WTC11 (cell line): ENCODE data around the gene PIP4K2A.

Experiments
- ATF6 ChIP-seq: sonication (generic); formaldehyde crosslinking; IDR thresholded peaks from 2 replicates; pipeline ENCODE4 v1.8.1; 2023; ENCODE audit warnings: mild to moderate bottlenecking, missing genetic modification reagents
- CTCF ChIP-seq: fragments of 200-600 bp; IDR thresholded peaks from 2 replicates; pipeline ENCODE4 v1.8.0; 2022; ENCODE audit warnings: antibody characterized with exemption
- ELF4 ChIP-seq: sonication (generic); formaldehyde crosslinking; IDR thresholded peaks from 2 replicates; pipeline ENCODE4 v1.8.1; 2022; ENCODE audit warnings: low read depth, mild to moderate bottlenecking, moderate library complexity, missing genetic modification reagents
- MAX ChIP-seq: sonication (generic); formaldehyde crosslinking; IDR thresholded peaks from 2 replicates; pipeline ENCODE4 v1.8.0; 2022; ENCODE audit warnings: mild to moderate bottlenecking, missing genetic modification reagents
- NFE2L1 ChIP-seq: sonication (generic); formaldehyde crosslinking; IDR thresholded peaks from 2 replicates; pipeline ENCODE4 v1.8.1; 2023; ENCODE audit warnings: missing genetic modification reagents
- RORB ChIP-seq: fragments of 250-450 bp; sonication (Bioruptor Pico); IDR thresholded peaks from 2 replicates; pipeline ENCODE4 v1.9.0; 2021; ENCODE audit warnings: mild to moderate bottlenecking
- STAT6 ChIP-seq: sonication (generic); formaldehyde crosslinking; conservative IDR thresholded peaks from 2 replicates; pipeline ENCODE4 v1.8.1; 2023; ENCODE audit warnings: mild to moderate bottlenecking, low read depth, missing genetic modification reagents, moderate library complexity
- USF1 ChIP-seq: sonication (generic); formaldehyde crosslinking; IDR thresholded peaks from 2 replicates; pipeline ENCODE4 v1.8.0; 2022; ENCODE audit warnings: mild to moderate bottlenecking, missing genetic modification reagents
- ZNF416 ChIP-seq: fragments of 250-450 bp; sonication (Bioruptor Pico); IDR thresholded peaks from 2 replicates; pipeline ENCODE4 v1.9.0; 2021; ENCODE audit warnings: mild to moderate bottlenecking, inconsistent platforms

- TF ChIP-seq CTCF (no peak), USF1 (CRISPR knock-in tag) (no peak), MAX (CRISPR knock-in tag) (no peak), STAT6 (CRISPR knock-in tag) (no peak), ATF6 (no peak), ELF4 (CRISPR knock-in tag) (no peak), RORB (CRISPR knock-in tag) (no peak), ZNF416 (CRISPR knock-in tag) (no peak), NFE2L1 (no peak)
Observed at GRCh38 chr10:22690158-22690557, 24.2 kb downstream of the PIP4K2A start.
